ENCODE results near the gene SLF2.

SLF2 gene

GRCh38 chr10:100995181-100995580 is 82.4 kb downstream of the SLF2 start:
- H3K27me3 Mint-ChIP-seq, result no peaks in the 10 kb centered on the region
- no peaks in the 10 kb centered on the region for H3K9me3 Mint-ChIP-seq
- H3K27ac Mint-ChIP-seq, result no peak overlapping the region
- H3K4me3 Mint-ChIP-seq, result no peak overlapping the region
- intact Hi-C loops (cut with micrococcal nuclease), result loop anchor here (5.0 kb wide), 1 partner anchor 37 kb away; the partner anchor contains the start of genes PDZD7 and SFXN3
- H3K36me3 Mint-ChIP-seq (ENCODE audit: low read depth), result peaks cover 45% of the 10 kb centered on the region
- H3K4me1 Mint-ChIP-seq (ENCODE audit: low read depth), result peaks cover 27% of the 10 kb centered on the region

- H3K27me3 Mint-ChIP-seq, result peaks cover 7% of the 10 kb centered on the region
- peak overlapping the region; percentile 91 for H3K4me3 Mint-ChIP-seq
- H3K27ac Mint-ChIP-seq, result peak overlapping the region; percentile 71
- peaks cover 43% of the 10 kb centered on the region for H3K4me1 Mint-ChIP-seq (ENCODE audit: low read depth)
- intact Hi-C loops (cut with micrococcal nuclease), result loop anchor here (5.0 kb wide), 1 partner anchor 35 kb away; the partner anchor contains the start of genes PDZD7 and SFXN3
- peaks cover 43% of the 10 kb centered on the region for H3K36me3 Mint-ChIP-seq (ENCODE audit: low read depth)
- no peaks in the 10 kb centered on the region for H3K9me3 Mint-ChIP-seq
These were observed 84.1 kb downstream of the SLF2 start for GRCh38 chr10:100996678-100997359.

- Mint-ChIP-seq H3K9me3 (no peaks in the 10 kb centered on the region), H3K27ac (peak overlapping the region; percentile 71), H3K27me3 (peaks cover 7% of the 10 kb centered on the region), H3K36me3 (ENCODE audit: low read depth) (peaks cover 42% of the 10 kb centered on the region), H3K4me1 (ENCODE audit: low read depth) (peaks cover 47% of the 10 kb centered on the region), H3K4me3 (peak overlapping the region; percentile 91)
- intact Hi-C loops (cut with micrococcal nuclease), result loop anchor here (5.0 kb wide), 1 partner anchor 35 kb away; the partner anchor contains the start of genes PDZD7 and SFXN3
These were observed 84.8 kb downstream of the SLF2 start for GRCh38 chr10:100997360-100998182.

GRCh38 chr10:100998183-100998990 is 85.6 kb downstream of the SLF2 start:
- Mint-ChIP-seq H3K27me3 (peaks cover 7% of the 10 kb centered on the region), H3K27ac (peak overlapping the region; percentile 71), H3K4me3 (peak overlapping the region; percentile 91), H3K9me3 (no peaks in the 10 kb centered on the region), H3K36me3 (ENCODE audit: low read depth) (peaks cover 42% of the 10 kb centered on the region), H3K4me1 (ENCODE audit: low read depth) (peaks cover 47% of the 10 kb centered on the region)
- intact Hi-C loops (cut with micrococcal nuclease), result loop anchor here (5.0 kb wide), 1 partner anchor 34 kb away; the partner anchor contains the start of genes PDZD7 and SFXN3

- intact Hi-C loops (cut with micrococcal nuclease), result loop anchor here (1.0 to 5.0 kb wide), 2 partner anchors 15 to 33 kb away; partner anchors contain the start of genes PDZD7 and SFXN3
These were observed 86.4 kb downstream of the SLF2 start for GRCh38 chr10:100998991-100999741.

GRCh38 chr10:100999742-101000126 is 87.0 kb downstream of the SLF2 start, which contains the start of gene LZTS2:
LZTS2 (plus strand) TSS chr10:100999808; CDS start chr10:101002539, 2,731 bp downstream.
- H3K4me3 Mint-ChIP-seq, result peak within 1 kb of the TSS; percentile 91
- intact Hi-C loops (cut with micrococcal nuclease), result loop anchor here (1.0 to 5.0 kb wide), 2 partner anchors 15 to 33 kb away; partner anchors contain the start of genes PDZD7 and SFXN3
- H3K27me3 Mint-ChIP-seq, result peaks cover 7% of the 10 kb centered on the region
- H3K9me3 Mint-ChIP-seq, result no peaks in the 10 kb centered on the region
- H3K36me3 Mint-ChIP-seq (ENCODE audit: low read depth), result peaks cover 45% of the 10 kb centered on the region
- peak within 1 kb of the TSS; percentile 71 for H3K27ac Mint-ChIP-seq
- H3K4me1 Mint-ChIP-seq (ENCODE audit: low read depth), result peaks cover 47% of the 10 kb centered on the region

More at GRCh38 chr10:100998991-100999741, 86.4 kb downstream of the SLF2 start:
- H3K27ac Mint-ChIP-seq, result peak overlapping the region; percentile 71
- H3K9me3 Mint-ChIP-seq, result no peaks in the 10 kb centered on the region
- H3K27me3 Mint-ChIP-seq, result peaks cover 7% of the 10 kb centered on the region
- peaks cover 44% of the 10 kb centered on the region for H3K36me3 Mint-ChIP-seq (ENCODE audit: low read depth)
- peaks cover 47% of the 10 kb centered on the region for H3K4me1 Mint-ChIP-seq (ENCODE audit: low read depth)
- H3K4me3 Mint-ChIP-seq, result peak overlapping the region; percentile 91

- peak overlapping the region; percentile 88 for H3K4me3 Mint-ChIP-seq
- H3K4me1 Mint-ChIP-seq (ENCODE audit: low read depth), result peaks cover 47% of the 10 kb centered on the region
- H3K27ac Mint-ChIP-seq, result peak overlapping the region; percentile 71
- H3K36me3 Mint-ChIP-seq (ENCODE audit: low read depth), result peaks cover 51% of the 10 kb centered on the region
- H3K27me3 Mint-ChIP-seq, result peaks cover 7% of the 10 kb centered on the region
- no peaks in the 10 kb centered on the region for H3K9me3 Mint-ChIP-seq
- intact Hi-C loops (cut with micrococcal nuclease), result no loop called here
These were observed 87.6 kb downstream of the SLF2 start for GRCh38 chr10:101000127-101000914.

- Mint-ChIP-seq H3K36me3 (ENCODE audit: low read depth) (peaks cover 58% of the 10 kb centered on the region), H3K27ac (peak overlapping the region; percentile 71), H3K4me1 (ENCODE audit: low read depth) (peaks cover 47% of the 10 kb centered on the region), H3K27me3 (peaks cover 7% of the 10 kb centered on the region), H3K4me3 (peak overlapping the region; percentile 88), H3K9me3 (no peaks in the 10 kb centered on the region)
- intact Hi-C loops (cut with micrococcal nuclease), result no loop called here
These were observed 88.3 kb downstream of the SLF2 start for GRCh38 chr10:101000915-101001658.

- H3K36me3 Mint-ChIP-seq (ENCODE audit: low read depth), result peaks cover 64% of the 10 kb centered on the region
- H3K9me3 Mint-ChIP-seq, result no peaks in the 10 kb centered on the region
- H3K27me3 Mint-ChIP-seq, result peaks cover 7% of the 10 kb centered on the region
- intact Hi-C loops (cut with micrococcal nuclease), result no loop called here
- H3K4me3 Mint-ChIP-seq, result no peak overlapping the region
- peak overlapping the region; percentile 71 for H3K27ac Mint-ChIP-seq
- H3K4me1 Mint-ChIP-seq (ENCODE audit: low read depth), result peaks cover 41% of the 10 kb centered on the region
These were observed 88.9 kb downstream of the SLF2 start for GRCh38 chr10:101001659-101002035.

GRCh38 chr10:101002456-101002855 is 89.7 kb downstream of the SLF2 start:
- intact Hi-C loops (cut with micrococcal nuclease), result no loop called here

GRCh38 chr10:101003639-101004206 is 91.0 kb downstream of the SLF2 start:
- Mint-ChIP-seq H3K4me3 (no peak overlapping the region), H3K27me3 (peaks cover 7% of the 10 kb centered on the region), H3K36me3 (ENCODE audit: low read depth) (peaks cover 61% of the 10 kb centered on the region), H3K9me3 (no peaks in the 10 kb centered on the region), H3K27ac (no peak overlapping the region), H3K4me1 (ENCODE audit: low read depth) (peaks cover 28% of the 10 kb centered on the region)
- intact Hi-C loops (cut with micrococcal nuclease), result no loop called here

More at GRCh38 chr10:101002456-101002855, 89.7 kb downstream of the SLF2 start:
- Mint-ChIP-seq H3K4me3 (no peak overlapping the region), H3K9me3 (no peaks in the 10 kb centered on the region), H3K27ac (no peak overlapping the region), H3K4me1 (ENCODE audit: low read depth) (peaks cover 39% of the 10 kb centered on the region), H3K36me3 (ENCODE audit: low read depth) (peaks cover 66% of the 10 kb centered on the region), H3K27me3 (peaks cover 7% of the 10 kb centered on the region)
